Measurements from ENCODE around the gene TOR1B. TPM values are rescaled to one million over a fixed set of nuclear protein-coding genes. Genes with fewer than 3 reads are reported as not detected.

TOR1B gene
- polyA plus RNA-seq, 3 donors from 2014 or later: 23.2 to 45.1 (median 25.8) TPM

GRCh38 chr9:129811967-129812363 lies 9.0 kb downstream of the TOR1B start:
- H3K27me3 Mint-ChIP-seq (ENCODE audit: low read depth in 3 of 3): peaks cover 0 to 2% (median 2%) of the 10 kb centered on the region in 3 donors
- H3K9me3 Mint-ChIP-seq: no peaks in the 10 kb centered on the region
- H3K36me3 Mint-ChIP-seq: peaks cover 9 to 32% (median 21%) of the 10 kb centered on the region in 3 donors
- peaks cover 8 to 25% of the 10 kb centered on the region in 2 donors for H3K4me1 Mint-ChIP-seq
- no peak overlapping the region for H3K4me3 Mint-ChIP-seq
- no peak for DNase-seq
- H3K27ac Mint-ChIP-seq: peak overlapping the region in 2 of 6 donors; percentile 23 to 75

- H3K27ac Mint-ChIP-seq: peak overlapping the region in 1 of 6 donors; percentile 23
- peaks cover 9 to 29% (median 17%) of the 10 kb centered on the region in 3 donors for H3K36me3 Mint-ChIP-seq
- peaks cover 0 to 4% (median 2%) of the 10 kb centered on the region in 3 donors for H3K27me3 Mint-ChIP-seq (ENCODE audit: low read depth in 3 of 3)
- peaks cover 6 to 21% of the 10 kb centered on the region in 2 donors for H3K4me1 Mint-ChIP-seq
- DNase-seq: no peak
- H3K4me3 Mint-ChIP-seq: no peak overlapping the region
- H3K9me3 Mint-ChIP-seq: no peaks in the 10 kb centered on the region
These were observed 9.4 kb downstream of the TOR1B start for GRCh38 chr9:129812385-129812784.

GRCh38 chr9:129813661-129814060 lies 10.7 kb downstream of the TOR1B start:
- DNase-seq: no peak
- Mint-ChIP-seq H3K27me3 (ENCODE audit: low read depth in 3 of 3) (peaks cover 0 to 4% (median 2%) of the 10 kb centered on the region in 3 donors), H3K4me1 (peaks cover 6 to 23% of the 10 kb centered on the region in 2 donors), H3K9me3 (no peaks in the 10 kb centered on the region), H3K27ac (peak overlapping the region in 3 of 6 donors; percentile 16 to 49 (median 34)), H3K4me3 (no peak overlapping the region), H3K36me3 (peaks cover 13 to 32% (median 17%) of the 10 kb centered on the region in 3 donors)

- DNase-seq: no peak
- H3K9me3 Mint-ChIP-seq: no peaks in the 10 kb centered on the region
- no peak overlapping the region for H3K4me3 Mint-ChIP-seq
- peaks cover 14 to 29% (median 17%) of the 10 kb centered on the region in 3 donors for H3K36me3 Mint-ChIP-seq
- peaks cover 6 to 25% of the 10 kb centered on the region in 2 donors for H3K4me1 Mint-ChIP-seq
- peaks cover 0 to 5% (median under 1%) of the 10 kb centered on the region in 3 donors for H3K27me3 Mint-ChIP-seq (ENCODE audit: low read depth in 3 of 3)
- peak overlapping the region in 4 of 6 donors; percentile 7 to 61 (median 49) for H3K27ac Mint-ChIP-seq
These were observed 11.6 kb downstream of the TOR1B start for GRCh38 chr9:129814432-129815223.

GRCh38 chr9:129815278-129815677 lies 12.3 kb downstream of the TOR1B start:
- H3K36me3 Mint-ChIP-seq: peaks cover 14 to 26% (median 17%) of the 10 kb centered on the region in 3 donors
- DNase-seq: no peak
- H3K4me3 Mint-ChIP-seq: no peak overlapping the region
- H3K27me3 Mint-ChIP-seq (ENCODE audit: low read depth in 3 of 3): peaks cover 0 to 3% (median 0%) of the 10 kb centered on the region in 3 donors
- H3K9me3 Mint-ChIP-seq: no peaks in the 10 kb centered on the region
- peak overlapping the region in 2 of 6 donors; percentile 30 to 61 for H3K27ac Mint-ChIP-seq
- H3K4me1 Mint-ChIP-seq: peaks cover 6 to 22% of the 10 kb centered on the region in 2 donors

- DNase-seq: no peak
- Mint-ChIP-seq H3K4me3 (no peak overlapping the region), H3K27me3 (ENCODE audit: low read depth in 3 of 3) (peaks cover 0 to 3% (median 0%) of the 10 kb centered on the region in 3 donors), H3K9me3 (no peaks in the 10 kb centered on the region), H3K4me1 (peaks cover 6 to 13% of the 10 kb centered on the region in 2 donors), H3K36me3 (peaks cover 10 to 23% (median 17%) of the 10 kb centered on the region in 3 donors), H3K27ac (peak overlapping the region in 2 of 6 donors; percentile 17 to 19)
These were observed 13.8 kb downstream of the TOR1B start for GRCh38 chr9:129816501-129817435.

- H3K27me3 Mint-ChIP-seq (ENCODE audit: low read depth in 3 of 3): peaks cover 3 to 4% (median 3%) of the 10 kb centered on the region in 3 donors
- H3K27ac Mint-ChIP-seq: peak overlapping the region; percentile 82 to 95 (median 88)
- peak; percentile 37 to 58 (median 55) for DNase-seq
- H3K4me1 Mint-ChIP-seq: peaks cover 16 to 21% of the 10 kb centered on the region in 2 donors
- H3K36me3 Mint-ChIP-seq: peaks cover 7 to 24% (median 13%) of the 10 kb centered on the region in 3 donors
- peak overlapping the region; percentile 86 to 90 (median 88) for H3K4me3 Mint-ChIP-seq
- H3K9me3 Mint-ChIP-seq: no peaks in the 10 kb centered on the region
These were observed 20.0 kb downstream of the TOR1B start for GRCh38 chr9:129822898-129823541.

- Mint-ChIP-seq H3K27me3 (ENCODE audit: low read depth in 3 of 3) (peaks cover 3 to 4% (median 3%) of the 10 kb centered on the region in 3 donors), H3K9me3 (no peaks in the 10 kb centered on the region), H3K4me3 (peak overlapping the region; percentile 86 to 90 (median 88)), H3K4me1 (peaks cover 16 to 20% of the 10 kb centered on the region in 2 donors), H3K36me3 (peaks cover 7 to 19% (median 11%) of the 10 kb centered on the region in 3 donors), H3K27ac (peak overlapping the region; percentile 43 to 95 (median 86))
- no peak for DNase-seq
These were observed 20.6 kb downstream of the TOR1B start for GRCh38 chr9:129823542-129823934.

GRCh38 chr9:129823935-129824601 lies 21.1 kb downstream of the TOR1B start, which contains the start of gene TOR1A:
Gene TOR1A, minus strand, starts transcription at chr9:129824136. Its CDS starts 51 bp downstream, at chr9:129824085.
- Mint-ChIP-seq H3K36me3 (peaks cover 5 to 20% (median 5%) of the 10 kb centered on the region in 3 donors), H3K27me3 (ENCODE audit: low read depth in 3 of 3) (peaks cover 2 to 4% (median 3%) of the 10 kb centered on the region in 3 donors), H3K27ac (peak within 1 kb of the TSS; percentile 82 to 95 (median 90)), H3K4me3 (peak within 1 kb of the TSS; percentile 86 to 90 (median 88)), H3K9me3 (no peaks in the 10 kb centered on the region), H3K4me1 (peaks cover 14% of the 10 kb centered on the region in 2 donors)
- peak; percentile 92 to 93 (median 93) for DNase-seq

GRCh38 chr9:129826344-129826743 lies 23.4 kb downstream of the TOR1B start:
- no peak for DNase-seq
- peaks cover 2 to 4% (median 3%) of the 10 kb centered on the region in 3 donors for H3K27me3 Mint-ChIP-seq (ENCODE audit: low read depth in 3 of 3)
- H3K36me3 Mint-ChIP-seq: peaks cover 12 to 34% (median 17%) of the 10 kb centered on the region in 3 donors
- no peak overlapping the region for H3K4me3 Mint-ChIP-seq
- peak overlapping the region in 1 of 6 donors; percentile 7 for H3K27ac Mint-ChIP-seq
- no peaks in the 10 kb centered on the region for H3K9me3 Mint-ChIP-seq
- peaks cover 13% of the 10 kb centered on the region in 2 donors for H3K4me1 Mint-ChIP-seq

- Mint-ChIP-seq H3K27me3 (ENCODE audit: low read depth in 3 of 3) (peaks cover 2 to 4% (median 3%) of the 10 kb centered on the region in 3 donors), H3K36me3 (peaks cover 12 to 34% (median 17%) of the 10 kb centered on the region in 3 donors), H3K9me3 (no peaks in the 10 kb centered on the region), H3K4me1 (peaks cover 13% of the 10 kb centered on the region in 2 donors), H3K27ac (peak overlapping the region in 1 of 6 donors; percentile 7), H3K4me3 (no peak overlapping the region)
- no peak for DNase-seq
These were observed 23.8 kb downstream of the TOR1B start for GRCh38 chr9:129826759-129827158.

- Mint-ChIP-seq H3K27me3 (ENCODE audit: low read depth in 3 of 3) (peaks cover 2 to 3% (median 2%) of the 10 kb centered on the region in 3 donors), H3K36me3 (peaks cover 7 to 31% (median 20%) of the 10 kb centered on the region in 3 donors), H3K9me3 (no peaks in the 10 kb centered on the region), H3K4me1 (peaks cover 3 to 4% of the 10 kb centered on the region in 2 donors), H3K27ac (peak overlapping the region in 2 of 6 donors; percentile 23 to 32), H3K4me3 (no peak overlapping the region)
- DNase-seq: no peak
These were observed 25.1 kb downstream of the TOR1B start for GRCh38 chr9:129828051-129828450.
